ENCODE data around the gene GPR152.

The GPR152 gene

GRCh38 chr11:67423891-67424613 is 28.5 kb downstream of the GPR152 start:
- TF ChIP-seq, protein P1, sequence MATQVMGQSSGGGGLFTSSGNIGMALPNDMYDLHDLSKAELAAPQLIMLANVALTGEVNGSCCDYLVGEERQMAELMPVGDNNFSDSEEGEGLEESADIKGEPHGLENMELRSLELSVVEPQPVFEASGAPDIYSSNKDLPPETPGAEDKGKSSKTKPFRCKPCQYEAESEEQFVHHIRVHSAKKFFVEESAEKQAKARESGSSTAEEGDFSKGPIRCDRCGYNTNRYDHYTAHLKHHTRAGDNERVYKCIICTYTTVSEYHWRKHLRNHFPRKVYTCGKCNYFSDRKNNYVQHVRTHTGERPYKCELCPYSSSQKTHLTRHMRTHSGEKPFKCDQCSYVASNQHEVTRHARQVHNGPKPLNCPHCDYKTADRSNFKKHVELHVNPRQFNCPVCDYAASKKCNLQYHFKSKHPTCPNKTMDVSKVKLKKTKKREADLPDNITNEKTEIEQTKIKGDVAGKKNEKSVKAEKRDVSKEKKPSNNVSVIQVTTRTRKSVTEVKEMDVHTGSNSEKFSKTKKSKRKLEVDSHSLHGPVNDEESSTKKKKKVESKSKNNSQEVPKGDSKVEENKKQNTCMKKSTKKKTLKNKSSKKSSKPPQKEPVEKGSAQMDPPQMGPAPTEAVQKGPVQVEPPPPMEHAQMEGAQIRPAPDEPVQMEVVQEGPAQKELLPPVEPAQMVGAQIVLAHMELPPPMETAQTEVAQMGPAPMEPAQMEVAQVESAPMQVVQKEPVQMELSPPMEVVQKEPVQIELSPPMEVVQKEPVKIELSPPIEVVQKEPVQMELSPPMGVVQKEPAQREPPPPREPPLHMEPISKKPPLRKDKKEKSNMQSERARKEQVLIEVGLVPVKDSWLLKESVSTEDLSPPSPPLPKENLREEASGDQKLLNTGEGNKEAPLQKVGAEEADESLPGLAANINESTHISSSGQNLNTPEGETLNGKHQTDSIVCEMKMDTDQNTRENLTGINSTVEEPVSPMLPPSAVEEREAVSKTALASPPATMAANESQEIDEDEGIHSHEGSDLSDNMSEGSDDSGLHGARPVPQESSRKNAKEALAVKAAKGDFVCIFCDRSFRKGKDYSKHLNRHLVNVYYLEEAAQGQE (IDR thresholded peaks at IDR 0.05; ENCODE audit: insufficient read depth in 1 of 2, low read depth in 2 of 2, low read length in 2 of 2), result no peak
- no peak for TF ChIP-seq SIN3A (IDR thresholded peaks at IDR 0.05; ENCODE audit: borderline replicate concordance, insufficient read depth, low read length)

- no peak for TF ChIP-seq POLR2AphosphoS5 (IDR thresholded peaks at IDR 0.05; ENCODE audit: low read depth, low read length)
- no peak for TF ChIP-seq TAF1 (IDR thresholded peaks at IDR 0.05; ENCODE audit: borderline replicate concordance, insufficient read depth, low read length)
- TF ChIP-seq SIN3A (IDR thresholded peaks at IDR 0.05; ENCODE audit: borderline replicate concordance, insufficient read depth, low read length), result no peak
- TF ChIP-seq, protein P1 (IDR thresholded peaks at IDR 0.05; ENCODE audit: insufficient read depth in 1 of 2, low read depth in 2 of 2, low read length in 2 of 2), result no peak
- TF ChIP-seq FOXP2 (optimal IDR thresholded peaks at IDR 0.05; ENCODE audit: borderline replicate concordance, extremely low read depth, extremely low read length, insufficient read depth), result no peak
Measured at GRCh38 chr11:67423466-67423865, 29.1 kb downstream of the GPR152 start.

DNA sequence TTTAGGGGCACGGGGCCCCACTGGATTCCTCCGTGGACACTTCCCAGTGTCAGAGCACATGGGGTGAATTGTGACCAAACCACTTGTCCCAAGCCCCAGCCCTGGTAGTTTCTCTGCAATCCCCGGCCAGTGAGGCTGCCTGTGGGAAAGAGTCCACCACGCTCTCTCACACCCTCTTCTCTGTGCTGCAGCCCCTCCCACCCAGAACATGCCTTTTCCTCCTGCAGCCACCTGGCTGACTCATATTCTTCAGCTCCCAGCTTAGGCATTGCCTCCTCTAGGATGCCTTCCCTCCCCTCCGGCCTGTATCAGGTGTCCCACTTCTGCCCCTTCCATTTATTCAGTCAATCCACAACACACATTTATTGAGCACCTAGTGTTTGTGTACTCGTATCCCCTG is 29.6 kb downstream of the GPR152 start:
- TF ChIP-seq TAF1 (IDR thresholded peaks at IDR 0.05; ENCODE audit: borderline replicate concordance, insufficient read depth, low read length), result no peak
- TF ChIP-seq POLR2AphosphoS5 (IDR thresholded peaks at IDR 0.05; ENCODE audit: low read depth, low read length), result no peak
- TF ChIP-seq FOXP2 (optimal IDR thresholded peaks at IDR 0.05; ENCODE audit: borderline replicate concordance, extremely low read depth, extremely low read length, insufficient read depth), result no peak
- no peak for TF ChIP-seq SIN3A (IDR thresholded peaks at IDR 0.05; ENCODE audit: borderline replicate concordance, insufficient read depth, low read length)
- TF ChIP-seq, protein P1 (IDR thresholded peaks at IDR 0.05; ENCODE audit: insufficient read depth in 1 of 2, low read depth in 2 of 2, low read length in 2 of 2), result no peak

DNA sequence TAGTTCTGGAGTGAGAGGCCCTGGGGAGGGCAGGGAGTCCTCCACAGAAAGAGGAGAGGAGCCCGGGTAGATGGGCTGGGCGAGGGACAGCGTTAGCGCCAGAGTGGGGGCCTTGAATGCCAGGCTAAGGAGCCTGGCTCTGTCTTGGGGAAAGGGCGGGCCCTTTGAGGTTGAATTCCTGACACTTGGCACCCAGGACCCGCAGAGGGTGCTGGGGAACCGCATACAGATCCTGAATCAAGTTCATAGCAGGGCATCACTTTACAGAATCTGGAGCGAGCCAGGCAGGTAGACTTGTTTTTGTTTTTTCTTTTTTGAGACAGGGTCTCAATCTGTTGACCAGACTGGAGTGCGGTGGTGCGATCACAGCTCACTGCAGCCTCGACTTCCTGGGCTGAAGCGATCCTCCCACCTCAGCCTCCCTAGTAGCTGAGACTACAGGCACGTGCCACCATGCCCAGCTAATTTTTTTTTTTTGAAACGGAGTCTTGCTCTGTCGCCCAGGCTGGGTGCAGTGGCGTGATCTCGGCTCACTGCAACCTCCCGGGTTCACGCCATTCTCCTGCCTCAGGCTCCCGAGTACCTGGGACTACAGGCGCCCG is 31.0 kb downstream of the GPR152 start:
- no peak for TF ChIP-seq TAF1 (IDR thresholded peaks at IDR 0.05; ENCODE audit: borderline replicate concordance, insufficient read depth, low read length)
- no peak for TF ChIP-seq POLR2AphosphoS5 (IDR thresholded peaks at IDR 0.05; ENCODE audit: low read depth, low read length)
- TF ChIP-seq, protein P1 (IDR thresholded peaks at IDR 0.05; ENCODE audit: insufficient read depth in 1 of 2, low read depth in 2 of 2, low read length in 2 of 2), result no peak
- TF ChIP-seq FOXP2 (optimal IDR thresholded peaks at IDR 0.05; ENCODE audit: borderline replicate concordance, extremely low read depth, extremely low read length, insufficient read depth), result no peak
- no peak for TF ChIP-seq SIN3A (IDR thresholded peaks at IDR 0.05; ENCODE audit: borderline replicate concordance, insufficient read depth, low read length)

All from PFSK-1 (cell line).